Activated naive CD8-positive, alpha-beta T cell treated with anti-CD3 and anti-CD28 coated beads, Interleukin-2, amount 50 U/mL, for 16 hours (primary cell): ENCODE results near the gene HSPA4.

Experiments used
- DNase-seq: peaks from one replicate; pipeline ENCODE4 v3.0.0-alpha.2; 2020; ENCODE audit warnings: low read depth, low spot score

Gene HSPA4

GRCh38 chr5:133106343-133106742, 54.5 kb downstream of the HSPA4 start:
- DNase-seq = no peak

- DNase-seq = no peak
These were observed 55.2 kb downstream of the HSPA4 start for GRCh38 chr5:133106761-133107572.

GRCh38 chr5:133108481-133108921, 56.7 kb downstream of the HSPA4 start:
- no peak for DNase-seq

- DNase-seq = no peak
These were observed 58.1 kb downstream of the HSPA4 start for GRCh38 chr5:133109655-133110483.

GRCh38 chr5:133110709-133111108, 58.9 kb downstream of the HSPA4 start:
- no peak for DNase-seq

GRCh38 chr5:133111299-133111698, 59.5 kb downstream of the HSPA4 start:
- DNase-seq = peak; percentile 60

- DNase-seq = no peak
These were observed 60.3 kb downstream of the HSPA4 start for GRCh38 chr5:133112026-133112660.

- DNase-seq = no peak
These were observed 61.7 kb downstream of the HSPA4 start for GRCh38 chr5:133113331-133114061.

- DNase-seq = no peak
These were observed 62.5 kb downstream of the HSPA4 start for GRCh38 chr5:133114166-133114932.

GRCh38 chr5:133114933-133115310, 63.1 kb downstream of the HSPA4 start:
- DNase-seq = no peak

- DNase-seq = no peak
These were observed 64.8 kb downstream of the HSPA4 start for GRCh38 chr5:133116601-133117000.

- DNase-seq = no peak
These were observed 65.5 kb downstream of the HSPA4 start for GRCh38 chr5:133117166-133117911.

- DNase-seq = no peak
These were observed 66.2 kb downstream of the HSPA4 start for GRCh38 chr5:133117912-133118445.

GRCh38 chr5:133118741-133119140, 66.9 kb downstream of the HSPA4 start:
- no peak for DNase-seq

GRCh38 chr5:133119233-133119711, 67.5 kb downstream of the HSPA4 start:
- no peak for DNase-seq

GRCh38 chr5:133120156-133120750, 68.4 kb downstream of the HSPA4 start:
- no peak for DNase-seq

GRCh38 chr5:133121080-133121479, 69.3 kb downstream of the HSPA4 start:
- no peak for DNase-seq

GRCh38 chr5:133121611-133122150, 69.9 kb downstream of the HSPA4 start:
- DNase-seq = no peak

GRCh38 chr5:133122711-133123110, 70.9 kb downstream of the HSPA4 start:
- no peak for DNase-seq
